ENCODE results near the gene THSD7A. TPM values are rescaled to one million over a fixed set of nuclear protein-coding genes. Genes with fewer than 3 reads are reported as not detected.

THSD7A gene
- total and polyA plus RNA-seq, 2 experiments from 2014 or later = 4.0 to 8.3 TPM

GRCh38 chr7:11754123-11754522, 77.9 kb downstream of the THSD7A start:
- no peaks in the 10 kb centered on the region for H3K79me2 ChIP-seq
- H3K36me3 ChIP-seq (replicated peaks; ENCODE audit: insufficient read depth, low read depth) = no peaks in the 10 kb centered on the region
- no peaks in the 10 kb centered on the region for H3K9me3 ChIP-seq (ENCODE audit: low read depth)
- 95% methylated on average over 2 of the region's 2 CpGs for WGBS (ENCODE audit: low lambda C conversion rate, missing lambda C conversion rate)
- no peaks in the 10 kb centered on the region for H3K9me2 ChIP-seq (replicated peaks; ENCODE audit: insufficient read depth)
- no peak overlapping the region for H3K4me2 ChIP-seq
- no peaks in the 10 kb centered on the region for H4K20me1 ChIP-seq (ENCODE audit: insufficient read depth, poor library complexity, severe bottlenecking)
- no peak for DNase-seq (ENCODE audit: low spot score)
- H2AFZ ChIP-seq = no peak overlapping the region
- no peak for TF ChIP-seq EZH2 (IDR thresholded peaks at IDR 0.05; ENCODE audit: borderline replicate concordance)
- TF ChIP-seq CTCF (IDR thresholded peaks at IDR 0.05; ENCODE audit: poor library complexity) = no peak
- TF ChIP-seq EZH2phosphoT487 (IDR thresholded peaks at IDR 0.05; ENCODE audit: low read depth, severe bottlenecking, unreplicated experiment) = no peak
- H3K27ac ChIP-seq = no peak overlapping the region
- no peaks in the 10 kb centered on the region for H3K4me1 ChIP-seq (ENCODE audit: insufficient read depth)
- H3K27me3 ChIP-seq = no peaks in the 10 kb centered on the region
- no peak overlapping the region for H3K4me3 ChIP-seq

DNA sequence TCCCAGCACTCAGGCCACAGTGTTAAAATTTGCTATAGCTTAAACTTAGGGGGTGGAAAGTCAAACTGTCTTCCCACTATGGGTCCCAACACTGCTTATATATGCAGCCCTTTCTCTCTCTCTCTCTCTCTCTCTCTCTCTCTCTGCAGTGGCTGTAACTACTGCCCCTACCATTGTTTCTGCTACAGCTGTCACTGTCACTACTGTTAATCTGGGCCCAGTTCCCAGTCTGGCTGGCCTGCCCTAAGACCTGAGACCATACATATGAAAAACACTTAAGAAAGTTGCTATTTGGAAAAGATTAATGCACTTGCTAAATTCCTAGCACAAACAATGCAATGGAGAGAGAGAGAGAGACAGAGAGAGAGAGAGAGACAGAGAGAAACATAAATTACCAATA, 78.6 kb downstream of the THSD7A start:
- H3K27me3 ChIP-seq = no peaks in the 10 kb centered on the region
- no peaks in the 10 kb centered on the region for H3K4me1 ChIP-seq (ENCODE audit: insufficient read depth)
- no peak overlapping the region for H3K4me2 ChIP-seq
- no peak overlapping the region for H2AFZ ChIP-seq
- no peaks in the 10 kb centered on the region for H3K36me3 ChIP-seq (replicated peaks; ENCODE audit: insufficient read depth, low read depth)
- no peak for DNase-seq (ENCODE audit: low spot score)
- no peak overlapping the region for H3K4me3 ChIP-seq
- H4K20me1 ChIP-seq (ENCODE audit: insufficient read depth, poor library complexity, severe bottlenecking) = no peaks in the 10 kb centered on the region
- H3K9me2 ChIP-seq (replicated peaks; ENCODE audit: insufficient read depth) = no peaks in the 10 kb centered on the region
- no peak overlapping the region for H3K27ac ChIP-seq
- no peaks in the 10 kb centered on the region for H3K79me2 ChIP-seq
- H3K9me3 ChIP-seq (ENCODE audit: low read depth) = no peaks in the 10 kb centered on the region
- TF ChIP-seq EZH2 (IDR thresholded peaks at IDR 0.05; ENCODE audit: borderline replicate concordance) = no peak
- TF ChIP-seq EZH2phosphoT487 (IDR thresholded peaks at IDR 0.05; ENCODE audit: low read depth, severe bottlenecking, unreplicated experiment) = no peak
- no peak for TF ChIP-seq CTCF (IDR thresholded peaks at IDR 0.05; ENCODE audit: poor library complexity)

- peak overlapping the region; percentile 56 for H3K27ac ChIP-seq
- 51% methylated on average over 8 of the region's 8 CpGs for WGBS (ENCODE audit: low lambda C conversion rate, missing lambda C conversion rate)
- no peaks in the 10 kb centered on the region for H3K9me2 ChIP-seq (replicated peaks; ENCODE audit: insufficient read depth)
- no peaks in the 10 kb centered on the region for H3K79me2 ChIP-seq
- no peaks in the 10 kb centered on the region for H3K4me1 ChIP-seq (ENCODE audit: insufficient read depth)
- H2AFZ ChIP-seq = no peak overlapping the region
- no peak overlapping the region for H3K4me2 ChIP-seq
- no peak overlapping the region for H3K4me3 ChIP-seq
- no peaks in the 10 kb centered on the region for H3K9me3 ChIP-seq (ENCODE audit: low read depth)
- TF ChIP-seq EZH2phosphoT487 (IDR thresholded peaks at IDR 0.05; ENCODE audit: low read depth, severe bottlenecking, unreplicated experiment) (no peak), CTCF (IDR thresholded peaks at IDR 0.05; ENCODE audit: poor library complexity) (no peak), EZH2 (IDR thresholded peaks at IDR 0.05; ENCODE audit: borderline replicate concordance) (no peak)
- peak; percentile 25 for DNase-seq (ENCODE audit: low spot score)
- H3K36me3 ChIP-seq (replicated peaks; ENCODE audit: insufficient read depth, low read depth) = no peaks in the 10 kb centered on the region
- no peaks in the 10 kb centered on the region for H3K27me3 ChIP-seq
- H4K20me1 ChIP-seq (ENCODE audit: insufficient read depth, poor library complexity, severe bottlenecking) = no peaks in the 10 kb centered on the region
Measured at GRCh38 chr7:11751807-11752389, 80.1 kb downstream of the THSD7A start.

DNA sequence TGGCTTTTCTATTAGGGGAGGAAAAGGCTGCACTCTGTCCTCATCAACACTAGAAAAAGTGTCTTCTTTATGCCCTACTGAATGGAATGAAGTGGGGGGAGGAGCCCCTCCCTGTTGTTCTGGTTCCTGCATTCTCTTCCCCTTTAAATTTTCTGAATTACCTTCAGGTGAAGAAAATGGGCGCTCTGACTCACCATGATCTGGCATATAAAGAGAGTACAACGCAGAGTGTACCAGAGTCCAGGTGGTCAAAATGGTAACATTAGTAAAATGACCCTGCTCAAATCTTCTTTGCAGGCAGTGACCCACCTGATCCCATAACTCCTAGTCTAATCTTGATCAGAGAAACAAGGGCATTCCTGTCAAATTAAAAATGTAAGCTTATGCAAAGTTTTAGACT, 80.7 kb downstream of the THSD7A start:
- H3K4me1 ChIP-seq (ENCODE audit: insufficient read depth) = no peaks in the 10 kb centered on the region
- H3K27ac ChIP-seq = peak overlapping the region; percentile 56
- no peaks in the 10 kb centered on the region for H3K27me3 ChIP-seq
- H3K36me3 ChIP-seq (replicated peaks; ENCODE audit: insufficient read depth, low read depth) = no peaks in the 10 kb centered on the region
- WGBS (ENCODE audit: low lambda C conversion rate, missing lambda C conversion rate) = 79% methylated on average over 2 of the region's 2 CpGs
- H4K20me1 ChIP-seq (ENCODE audit: insufficient read depth, poor library complexity, severe bottlenecking) = no peaks in the 10 kb centered on the region
- peak; percentile 6 for DNase-seq (ENCODE audit: low spot score)
- no peaks in the 10 kb centered on the region for H3K79me2 ChIP-seq
- H3K9me2 ChIP-seq (replicated peaks; ENCODE audit: insufficient read depth) = no peaks in the 10 kb centered on the region
- peak overlapping the region; percentile 7 for H3K4me2 ChIP-seq
- TF ChIP-seq CTCF (IDR thresholded peaks at IDR 0.05; ENCODE audit: poor library complexity) = no peak
- TF ChIP-seq EZH2phosphoT487 (IDR thresholded peaks at IDR 0.05; ENCODE audit: low read depth, severe bottlenecking, unreplicated experiment) = no peak
- no peak for TF ChIP-seq EZH2 (IDR thresholded peaks at IDR 0.05; ENCODE audit: borderline replicate concordance)
- no peak overlapping the region for H2AFZ ChIP-seq
- H3K4me3 ChIP-seq = no peak overlapping the region
- no peaks in the 10 kb centered on the region for H3K9me3 ChIP-seq (ENCODE audit: low read depth)

Measured in hepatocyte (in vitro differentiated cells).